Kidney glomerular epithelial cell (primary cell): ENCODE measurements around the gene ITGA4.
"Not testable (repeated sequence)": the region's sequence is repeated elsewhere in the genome, so short reads cannot be mapped to it uniquely, and the experiment has no call there.

Experiments used
- DNase-seq: peaks from one replicate; lab custom pipeline; 2025; lab: John Stamatoyannopoulos, UW

Gene ITGA4

GRCh38 chr2:181457121-181457740, at the start of gene ITGA4:
ITGA4 (plus strand) TSS chr2:181457386; CDS start chr2:181457655, 269 bp downstream.
- DNase-seq, result no peak

GRCh38 chr2:181408861-181409260, 48.3 kb upstream of the ITGA4 start:
- DNase-seq, result no peak

- DNase-seq, result no peak
Measured at GRCh38 chr2:181411105-181411849, 45.9 kb upstream of the ITGA4 start.

GRCh38 chr2:181419129-181419855, 37.9 kb upstream of the ITGA4 start:
- DNase-seq, result no peak

GRCh38 chr2:181420259-181421130, 36.7 kb upstream of the ITGA4 start:
- DNase-seq, result no peak

GRCh38 chr2:181421131-181421458, 36.1 kb upstream of the ITGA4 start:
- DNase-seq, result no peak

- no peak for DNase-seq
Measured at GRCh38 chr2:181421464-181421863, 35.7 kb upstream of the ITGA4 start.

GRCh38 chr2:181426672-181427071, 30.5 kb upstream of the ITGA4 start:
- no peak for DNase-seq

- no peak for DNase-seq
Measured at GRCh38 chr2:181430406-181431118, 26.6 kb upstream of the ITGA4 start.

GRCh38 chr2:181431674-181432073, 25.5 kb upstream of the ITGA4 start:
- DNase-seq, result no peak

- no peak for DNase-seq
Measured at GRCh38 chr2:181438261-181438660, 18.9 kb upstream of the ITGA4 start.

- DNase-seq, result no peak
Measured at GRCh38 chr2:181440344-181440743, 16.8 kb upstream of the ITGA4 start.

- DNase-seq, result no peak
Measured at GRCh38 chr2:181440919-181441318, 16.3 kb upstream of the ITGA4 start.

GRCh38 chr2:181441670-181442069, 15.5 kb upstream of the ITGA4 start:
- no peak for DNase-seq

- DNase-seq, result no peak
Measured at GRCh38 chr2:181444654-181445053, 12.5 kb upstream of the ITGA4 start.

GRCh38 chr2:181446985-181447384, 10.2 kb upstream of the ITGA4 start:
- no peak for DNase-seq

- DNase-seq, result not testable (repeated sequence)
Measured at GRCh38 chr2:181449278-181449677, 7.9 kb upstream of the ITGA4 start.

- no peak for DNase-seq
Measured at GRCh38 chr2:181454686-181455450, 2.3 kb upstream of the ITGA4 start.

- DNase-seq, result no peak
Measured at GRCh38 chr2:181456660-181457120, 496 bp upstream of the ITGA4 start.

GRCh38 chr2:181457741-181458425, 697 bp downstream of the ITGA4 start:
- no peak for DNase-seq
